Measurements from ENCODE around the gene ARHGAP15.

DNA sequence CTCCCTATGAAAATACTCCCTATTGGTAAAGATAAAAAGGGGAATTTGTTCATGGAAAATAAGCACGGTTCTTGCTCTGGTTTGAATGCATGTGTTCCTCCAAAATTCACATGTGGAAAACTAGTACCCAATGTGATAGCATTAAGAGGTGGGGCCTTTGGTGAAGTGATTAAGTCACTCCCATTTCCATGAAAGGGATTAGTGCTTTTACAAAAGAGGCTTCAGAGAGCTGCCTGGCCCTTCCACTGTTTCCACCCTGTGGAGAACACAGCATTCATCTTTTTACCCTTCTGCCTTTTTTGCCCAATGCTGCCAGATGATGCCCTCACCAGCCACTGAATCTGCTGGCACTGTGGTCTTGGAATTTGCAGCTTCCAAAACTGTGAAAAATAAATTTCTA is 666.8 kb downstream of the ARHGAP15 start:
- TF ChIP-seq, protein P1, sequence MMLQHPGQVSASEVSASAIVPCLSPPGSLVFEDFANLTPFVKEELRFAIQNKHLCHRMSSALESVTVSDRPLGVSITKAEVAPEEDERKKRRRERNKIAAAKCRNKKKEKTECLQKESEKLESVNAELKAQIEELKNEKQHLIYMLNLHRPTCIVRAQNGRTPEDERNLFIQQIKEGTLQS (IDR thresholded peaks at IDR 0.05): no peak
- TF ChIP-seq ELF1 (IDR thresholded peaks at IDR 0.05; ENCODE audit: borderline replicate concordance, low read depth) (no peak), POLR2AphosphoS5 (IDR thresholded peaks at IDR 0.05; ENCODE audit: low read depth, low read length) (no peak)
- TF ChIP-seq, protein P2, sequence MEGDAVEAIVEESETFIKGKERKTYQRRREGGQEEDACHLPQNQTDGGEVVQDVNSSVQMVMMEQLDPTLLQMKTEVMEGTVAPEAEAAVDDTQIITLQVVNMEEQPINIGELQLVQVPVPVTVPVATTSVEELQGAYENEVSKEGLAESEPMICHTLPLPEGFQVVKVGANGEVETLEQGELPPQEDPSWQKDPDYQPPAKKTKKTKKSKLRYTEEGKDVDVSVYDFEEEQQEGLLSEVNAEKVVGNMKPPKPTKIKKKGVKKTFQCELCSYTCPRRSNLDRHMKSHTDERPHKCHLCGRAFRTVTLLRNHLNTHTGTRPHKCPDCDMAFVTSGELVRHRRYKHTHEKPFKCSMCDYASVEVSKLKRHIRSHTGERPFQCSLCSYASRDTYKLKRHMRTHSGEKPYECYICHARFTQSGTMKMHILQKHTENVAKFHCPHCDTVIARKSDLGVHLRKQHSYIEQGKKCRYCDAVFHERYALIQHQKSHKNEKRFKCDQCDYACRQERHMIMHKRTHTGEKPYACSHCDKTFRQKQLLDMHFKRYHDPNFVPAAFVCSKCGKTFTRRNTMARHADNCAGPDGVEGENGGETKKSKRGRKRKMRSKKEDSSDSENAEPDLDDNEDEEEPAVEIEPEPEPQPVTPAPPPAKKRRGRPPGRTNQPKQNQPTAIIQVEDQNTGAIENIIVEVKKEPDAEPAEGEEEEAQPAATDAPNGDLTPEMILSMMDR (IDR thresholded peaks at IDR 0.05 in 2 of 3, conservative IDR thresholded peaks at IDR 0.05 in 1 of 3; ENCODE audit: borderline replicate concordance in 1 of 3, insufficient read depth in 1 of 3, low read depth in 2 of 3, low read length in 2 of 3): no peak
